Liver (tissue), 9 donors: ENCODE data around the gene ROR1. TPM values are rescaled to one million over a fixed set of nuclear protein-coding genes. Genes with fewer than 3 reads are reported as not detected.

Source experiments
- DNase-seq: peaks from one replicate; pipeline ENCODE4 v3.0.0-alpha.2; 2017; ENCODE audit warnings: low spot score
- H3K27ac ChIP-seq, 2 donors: one replicate each; pipeline ENCODE4 v1.7.0; 2013; ENCODE audit warnings: inconsistent platforms in 2 of 2, low read length in 2 of 2, control low read depth in 1 of 2, low read depth in 1 of 2, mild to moderate bottlenecking in 1 of 2
- H3K27me3 ChIP-seq, 4 donors: one replicate each; pipeline versions ENCODE4 v1.6.1 to v1.7.0; 2013; ENCODE audit warnings: low read length in 3 of 4, inconsistent platforms in 1 of 4, mild to moderate bottlenecking in 1 of 4, moderate library complexity in 1 of 4; ENCODE audit not compliant: control insufficient read depth in 4 of 4, insufficient read depth in 4 of 4
- H3K36me3 ChIP-seq, 4 donors: one replicate each; pipeline versions ENCODE4 v1.6.1 to v1.7.0; 2013; ENCODE audit warnings: low read length in 3 of 4, mild to moderate bottlenecking in 3 of 4, low read depth in 1 of 4, moderate library complexity in 1 of 4; ENCODE audit not compliant: control insufficient read depth in 4 of 4, insufficient read depth in 3 of 4
- H3K4me1 ChIP-seq, 4 donors: one replicate each; pipeline versions ENCODE4 v1.6.1 to v1.7.0; 2013; ENCODE audit warnings: low read length in 3 of 4, mild to moderate bottlenecking in 3 of 4, moderate library complexity in 1 of 4; ENCODE audit not compliant: control insufficient read depth in 4 of 4, insufficient read depth in 4 of 4
- H3K4me3 ChIP-seq, 3 donors: one replicate each; pipeline versions ENCODE4 v1.6.1 to v1.7.0; 2013; ENCODE audit warnings: low read length in 3 of 3, control low read depth in 1 of 3, low read depth in 1 of 3, mild to moderate bottlenecking in 1 of 3
- H3K9ac ChIP-seq, 2 donors: one replicate each; pipeline ENCODE4 v1.7.0; 2013; ENCODE audit warnings: low read length in 2 of 2, mild to moderate bottlenecking in 2 of 2, moderate library complexity in 2 of 2, control low read depth in 1 of 2, low read depth in 1 of 2
- H3K9me3 ChIP-seq, 4 donors: one replicate each; pipeline versions ENCODE4 v1.6.1 to v1.7.0; 2013; ENCODE audit warnings: low read length in 3 of 4; ENCODE audit not compliant: control insufficient read depth in 4 of 4
- CTCF ChIP-seq: fragments of 150-350 bp; IDR thresholded peaks from 2 replicates; pipeline ENCODE4 v1.5.1; 2017; ENCODE audit warnings: improper control_type of control experiment, low read depth, low read length; ENCODE audit not compliant: missing input control
- EGR1 ChIP-seq, 2 donors: IDR thresholded peaks; 2 replicates each; pipeline ENCODE4 v1.6.1; 2016 to 2018; ENCODE audit warnings: antibody characterized with exemption in 2 of 2, low read depth in 2 of 2
- FOXA1 ChIP-seq: IDR thresholded peaks from 2 replicates; pipeline ENCODE4 v1.6.1; 2016; ENCODE audit warnings: antibody characterized with exemption
- FOXA2 ChIP-seq: IDR thresholded peaks from 2 replicates; pipeline ENCODE4 v1.6.1; 2016; ENCODE audit warnings: antibody characterized with exemption
- GABPA ChIP-seq, 2 donors: IDR thresholded peaks in 1 of 2; conservative IDR thresholded peaks in 1 of 2; 2 replicates each; pipeline ENCODE4 v1.6.1; 2016; ENCODE audit warnings: antibody characterized with exemption in 2 of 2, mild to moderate bottlenecking in 1 of 2, moderate library complexity in 1 of 2
- HNF4A ChIP-seq, 2 donors: conservative IDR thresholded peaks; 2 replicates each; pipeline ENCODE4 v1.6.1; 2016; ENCODE audit warnings: antibody characterized with exemption in 2 of 2, mild to moderate bottlenecking in 2 of 2
- HNF4G ChIP-seq: IDR thresholded peaks from 2 replicates; pipeline ENCODE4 v1.6.1; 2016; ENCODE audit warnings: antibody characterized with exemption
- JUND ChIP-seq, 2 donors: IDR thresholded peaks; 2 replicates each; pipeline ENCODE4 v1.6.1; 2016; ENCODE audit warnings: antibody characterized with exemption in 2 of 2
- NR2F2 ChIP-seq: IDR thresholded peaks from 2 replicates; pipeline ENCODE4 v1.6.1; 2016; ENCODE audit warnings: antibody characterized with exemption
- RAD21 ChIP-seq, 2 donors: IDR thresholded peaks; 2 replicates each; pipeline ENCODE4 v1.6.1; 2016; ENCODE audit warnings: antibody characterized with exemption in 2 of 2, mild to moderate bottlenecking in 2 of 2
- RXRA ChIP-seq, 2 donors: IDR thresholded peaks; 2 replicates each; pipeline ENCODE4 v1.6.1; 2017 to 2018; ENCODE audit warnings: antibody characterized with exemption in 2 of 2, mild to moderate bottlenecking in 1 of 2
- SP1 ChIP-seq: IDR thresholded peaks from 2 replicates; pipeline ENCODE4 v1.6.1; 2018; ENCODE audit warnings: antibody characterized with exemption, mild to moderate bottlenecking
- TAF1 ChIP-seq: conservative IDR thresholded peaks from 2 replicates; pipeline ENCODE4 v1.6.1; 2016; ENCODE audit warnings: antibody characterized with exemption, mild to moderate bottlenecking
- YY1 ChIP-seq: IDR thresholded peaks from 2 replicates; pipeline ENCODE4 v1.6.1; 2016; ENCODE audit warnings: antibody characterized with exemption, mild to moderate bottlenecking
- ZBTB33 ChIP-seq: IDR thresholded peaks from 2 replicates; pipeline ENCODE4 v1.6.1; 2016; ENCODE audit warnings: antibody characterized with exemption
- WGBS: extraction: QIAGEN DNeasy Blood & Tissue Kit; methylation state at CpG from one replicate; pipeline ENCODE4 v1.1.7; 2013; 5-methylcytosine and 5-hydroxymethylcytosine counted together
- polyA plus RNA-seq, 2 donors: library from polyadenylated mRNA; stranded (reverse) in 1 of 2; unstranded in 1 of 2; fragments of 200-250 nt in 1 of 2; fragments of >200 nt in 1 of 2; fragmentation: Nextera tagmentation in 1 of 2; extraction: Ambion mirVana in 1 of 2; gene quantifications; one replicate each; pipeline versions ENCODE4 v1.2.1 to v1.2.3, GENCODE V29; 2013 to 2015
- total RNA-seq, 2 donors: library from RNA; depleted of rRNA; stranded (reverse); fragments of >200 nt; gene quantifications; one replicate each; pipeline ENCODE4 v1.2.3, GENCODE V29; 2014
- TF ChIP-seq, protein P1 (sequence below): IDR thresholded peaks from 2 replicates; pipeline ENCODE4 v1.6.1; 2016; ENCODE audit warnings: antibody characterized with exemption, mild to moderate bottlenecking
- TF ChIP-seq, protein P2 (sequence below): IDR thresholded peaks from 2 replicates; pipeline ENCODE4 v1.6.1; 2016; ENCODE audit warnings: antibody characterized with exemption
- TF ChIP-seq, protein P3 (sequence below): IDR thresholded peaks from 2 replicates; pipeline ENCODE4 v1.6.1; 2016; ENCODE audit warnings: antibody characterized with exemption
- donor health status: healthy.
- donor health status: healthy.
- donor health status: healthy.
- donor health status: healthy.
- donor health status: healthy.

ROR1 gene
- total and polyA plus RNA-seq, 4 donors = 0.15 to 0.98 (median 0.37) TPM

- Histone ChIP-seq H3K9ac (no peak overlapping the region), H3K9me3 (no peaks in the 10 kb centered on the region), H3K36me3 (no peaks in the 10 kb centered on the region), H3K4me3 (no peak overlapping the region), H3K27me3 (no peaks in the 10 kb centered on the region), H3K27ac (no peak overlapping the region), H3K4me1 (no peaks in the 10 kb centered on the region)
- TF ChIP-seq TAF1 = no peak
- no peak for TF ChIP-seq RXRA (IDR thresholded peaks at IDR 0.05)
- no peak for TF ChIP-seq FOXA1
- no peak for TF ChIP-seq GABPA (IDR thresholded peaks at IDR 0.05 in 1 of 2, conservative IDR thresholded peaks at IDR 0.05 in 1 of 2)
- TF ChIP-seq, protein P1, sequence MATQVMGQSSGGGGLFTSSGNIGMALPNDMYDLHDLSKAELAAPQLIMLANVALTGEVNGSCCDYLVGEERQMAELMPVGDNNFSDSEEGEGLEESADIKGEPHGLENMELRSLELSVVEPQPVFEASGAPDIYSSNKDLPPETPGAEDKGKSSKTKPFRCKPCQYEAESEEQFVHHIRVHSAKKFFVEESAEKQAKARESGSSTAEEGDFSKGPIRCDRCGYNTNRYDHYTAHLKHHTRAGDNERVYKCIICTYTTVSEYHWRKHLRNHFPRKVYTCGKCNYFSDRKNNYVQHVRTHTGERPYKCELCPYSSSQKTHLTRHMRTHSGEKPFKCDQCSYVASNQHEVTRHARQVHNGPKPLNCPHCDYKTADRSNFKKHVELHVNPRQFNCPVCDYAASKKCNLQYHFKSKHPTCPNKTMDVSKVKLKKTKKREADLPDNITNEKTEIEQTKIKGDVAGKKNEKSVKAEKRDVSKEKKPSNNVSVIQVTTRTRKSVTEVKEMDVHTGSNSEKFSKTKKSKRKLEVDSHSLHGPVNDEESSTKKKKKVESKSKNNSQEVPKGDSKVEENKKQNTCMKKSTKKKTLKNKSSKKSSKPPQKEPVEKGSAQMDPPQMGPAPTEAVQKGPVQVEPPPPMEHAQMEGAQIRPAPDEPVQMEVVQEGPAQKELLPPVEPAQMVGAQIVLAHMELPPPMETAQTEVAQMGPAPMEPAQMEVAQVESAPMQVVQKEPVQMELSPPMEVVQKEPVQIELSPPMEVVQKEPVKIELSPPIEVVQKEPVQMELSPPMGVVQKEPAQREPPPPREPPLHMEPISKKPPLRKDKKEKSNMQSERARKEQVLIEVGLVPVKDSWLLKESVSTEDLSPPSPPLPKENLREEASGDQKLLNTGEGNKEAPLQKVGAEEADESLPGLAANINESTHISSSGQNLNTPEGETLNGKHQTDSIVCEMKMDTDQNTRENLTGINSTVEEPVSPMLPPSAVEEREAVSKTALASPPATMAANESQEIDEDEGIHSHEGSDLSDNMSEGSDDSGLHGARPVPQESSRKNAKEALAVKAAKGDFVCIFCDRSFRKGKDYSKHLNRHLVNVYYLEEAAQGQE = no peak
- no peak for TF ChIP-seq YY1
- no peak for TF ChIP-seq CTCF
- no peak for TF ChIP-seq EGR1 (IDR thresholded peaks at IDR 0.05; ENCODE audit: low read depth in 2 of 2)
- no peak for TF ChIP-seq ZBTB33
- no peak for TF ChIP-seq SP1
- TF ChIP-seq RAD21 (IDR thresholded peaks at IDR 0.05) = no peak
- TF ChIP-seq NR2F2 = no peak
- TF ChIP-seq FOXA2 = no peak
- TF ChIP-seq HNF4A (conservative IDR thresholded peaks at IDR 0.05) = no peak
- TF ChIP-seq, protein P2, sequence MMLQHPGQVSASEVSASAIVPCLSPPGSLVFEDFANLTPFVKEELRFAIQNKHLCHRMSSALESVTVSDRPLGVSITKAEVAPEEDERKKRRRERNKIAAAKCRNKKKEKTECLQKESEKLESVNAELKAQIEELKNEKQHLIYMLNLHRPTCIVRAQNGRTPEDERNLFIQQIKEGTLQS = no peak
- no peak for TF ChIP-seq JUND (IDR thresholded peaks at IDR 0.05)
- TF ChIP-seq HNF4G = no peak
- no peak for DNase-seq
- 93% methylated on average over 2 of the region's 2 CpGs for WGBS
Measured at GRCh38 chr1:63870152-63870551, 96.3 kb downstream of the ROR1 start.

DNA sequence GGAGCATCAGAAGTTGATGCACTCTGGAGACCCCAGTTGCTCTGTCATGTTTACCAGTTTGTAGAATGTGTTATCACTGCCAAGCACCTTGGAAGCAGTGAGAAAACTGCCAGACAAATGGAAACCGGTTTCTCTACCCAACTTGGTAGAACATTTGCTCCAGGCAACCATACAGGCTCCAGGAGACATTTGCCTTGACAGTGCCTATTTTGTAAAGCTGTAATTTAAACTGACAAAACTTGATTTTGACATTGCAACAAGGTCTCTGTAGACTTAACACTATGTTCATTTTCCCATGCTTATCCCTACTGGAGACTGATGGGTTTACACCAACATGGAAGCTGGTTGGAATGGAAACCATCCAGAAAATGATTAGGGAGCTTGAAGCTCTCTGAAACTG lies 97.6 kb downstream of the ROR1 start:
- H3K9ac ChIP-seq = no peak overlapping the region
- TF ChIP-seq, protein P1 = no peak
- no peak for TF ChIP-seq HNF4A (conservative IDR thresholded peaks at IDR 0.05)
- TF ChIP-seq ZBTB33 = no peak
- TF ChIP-seq, protein P3, sequence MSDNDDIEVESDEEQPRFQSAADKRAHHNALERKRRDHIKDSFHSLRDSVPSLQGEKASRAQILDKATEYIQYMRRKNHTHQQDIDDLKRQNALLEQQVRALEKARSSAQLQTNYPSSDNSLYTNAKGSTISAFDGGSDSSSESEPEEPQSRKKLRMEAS = no peak
- no peak overlapping the region for H3K27ac ChIP-seq
- no peaks in the 10 kb centered on the region for H3K4me1 ChIP-seq
- WGBS = 92% methylated on average over 1 of the region's 1 CpG
- H3K27me3 ChIP-seq = no peaks in the 10 kb centered on the region
- no peaks in the 10 kb centered on the region for H3K36me3 ChIP-seq
- no peak for DNase-seq
- H3K9me3 ChIP-seq = no peaks in the 10 kb centered on the region
- no peak overlapping the region for H3K4me3 ChIP-seq
